ENCODE data around the gene TMEM163. TPM values are rescaled to one million over a fixed set of nuclear protein-coding genes. Genes with fewer than 3 reads are reported as not detected.

The TMEM163 gene
- total and polyA plus RNA-seq, 4 donors: 13.7 to 77.7 (median 53.6) TPM

- 86% methylated on average over 1 of the region's 2 CpGs for WGBS (ENCODE audit: insufficient coverage)
- H3K9me3 ChIP-seq (ENCODE audit: control insufficient read depth, insufficient read depth, low read length): no peaks in the 10 kb centered on the region
- no peaks in the 10 kb centered on the region for H3K4me1 ChIP-seq (ENCODE audit: control insufficient read depth, insufficient read depth, low read length)
- no peak for DNase-seq (ENCODE audit: low read depth in 4 of 6, low spot score in 6 of 6)
- H3K27me3 ChIP-seq (ENCODE audit: control insufficient read depth, insufficient read depth, low read length): no peaks in the 10 kb centered on the region
- H3K27ac ChIP-seq (ENCODE audit: low read depth, low read length): no peak overlapping the region
- H3K4me3 ChIP-seq (ENCODE audit: low read depth, low read length): no peak overlapping the region
- H3K36me3 ChIP-seq (ENCODE audit: control insufficient read depth, insufficient read depth, low read length): peaks cover 10% of the 10 kb centered on the region
Observed at GRCh38 chr2:134468164-134468563, 250.6 kb downstream of the TMEM163 start.

GRCh38 chr2:134466141-134466540 is 252.7 kb downstream of the TMEM163 start:
- peak in 4 of 6 donors; percentile 42 to 90 (median 50) for DNase-seq (ENCODE audit: low read depth in 4 of 6, low spot score in 6 of 6)
- no peaks in the 10 kb centered on the region for H3K27me3 ChIP-seq (ENCODE audit: control insufficient read depth, insufficient read depth, low read length)
- peaks cover 10% of the 10 kb centered on the region for H3K36me3 ChIP-seq (ENCODE audit: control insufficient read depth, insufficient read depth, low read length)
- WGBS (ENCODE audit: insufficient coverage): 70% methylated on average over 2 of the region's 3 CpGs
- peaks cover 10% of the 10 kb centered on the region for H3K4me1 ChIP-seq (ENCODE audit: control insufficient read depth, insufficient read depth, low read length)
- no peaks in the 10 kb centered on the region for H3K9me3 ChIP-seq (ENCODE audit: control insufficient read depth, insufficient read depth, low read length)
- no peak overlapping the region for H3K27ac ChIP-seq (ENCODE audit: low read depth, low read length)
- no peak overlapping the region for H3K4me3 ChIP-seq (ENCODE audit: low read depth, low read length)

GRCh38 chr2:134465228-134466105 is 253.3 kb downstream of the TMEM163 start:
- no peak for DNase-seq (ENCODE audit: low read depth in 4 of 6, low spot score in 6 of 6)
- no peak overlapping the region for H3K27ac ChIP-seq (ENCODE audit: low read depth, low read length)
- H3K9me3 ChIP-seq (ENCODE audit: control insufficient read depth, insufficient read depth, low read length): no peaks in the 10 kb centered on the region
- H3K4me3 ChIP-seq (ENCODE audit: low read depth, low read length): no peak overlapping the region
- peaks cover 17% of the 10 kb centered on the region for H3K4me1 ChIP-seq (ENCODE audit: control insufficient read depth, insufficient read depth, low read length)
- 81% methylated on average over 4 of the region's 6 CpGs for WGBS (ENCODE audit: insufficient coverage)
- H3K36me3 ChIP-seq (ENCODE audit: control insufficient read depth, insufficient read depth, low read length): peaks cover 10% of the 10 kb centered on the region
- no peaks in the 10 kb centered on the region for H3K27me3 ChIP-seq (ENCODE audit: control insufficient read depth, insufficient read depth, low read length)

GRCh38 chr2:134463699-134464022 is 255.1 kb downstream of the TMEM163 start:
- WGBS (ENCODE audit: insufficient coverage): 90% methylated on average over 7 of the region's 7 CpGs
- no peak for DNase-seq (ENCODE audit: low read depth in 4 of 6, low spot score in 6 of 6)

DNA sequence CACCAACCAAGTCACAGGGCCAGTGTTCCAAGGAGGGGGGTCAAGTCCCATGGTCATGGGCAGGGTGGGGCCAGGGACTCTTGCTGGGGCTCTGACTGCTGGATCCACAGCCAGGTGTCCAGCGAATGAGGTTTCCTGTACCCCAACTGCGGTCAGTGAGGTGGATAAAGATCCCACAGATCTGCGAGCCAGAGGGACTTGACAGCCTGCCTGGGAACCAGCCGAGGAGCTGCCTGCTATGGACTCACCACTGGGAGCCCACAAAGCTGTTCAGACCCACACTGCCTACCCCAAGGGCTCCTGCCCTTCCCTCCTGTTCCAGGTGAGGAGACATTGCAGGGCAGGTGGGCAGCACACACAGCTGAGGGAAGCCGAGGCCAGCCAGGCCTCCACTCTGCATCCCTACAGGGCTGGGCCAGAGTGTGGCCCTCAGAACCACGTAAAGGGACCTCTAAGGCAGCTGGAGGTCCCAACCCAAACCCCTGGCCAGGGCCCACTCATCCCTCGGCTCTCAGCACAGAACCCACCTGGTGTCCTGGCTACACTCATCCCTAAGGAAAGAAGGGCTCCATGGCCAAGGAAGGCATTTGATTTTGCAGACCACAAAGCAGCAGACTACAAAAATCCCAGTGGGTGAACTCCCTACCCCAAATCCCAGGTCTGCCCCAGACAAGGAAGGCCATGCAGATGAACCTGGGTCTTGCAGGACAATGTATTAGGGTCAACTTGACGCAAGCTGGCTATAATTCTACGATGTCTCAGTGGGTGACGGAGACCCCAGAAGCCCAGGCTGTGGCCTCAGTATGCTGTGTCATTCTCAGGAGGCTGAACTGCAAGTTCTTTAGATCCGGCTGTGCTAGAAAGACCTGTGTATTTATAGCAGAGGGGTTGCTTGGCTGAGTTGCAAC is 255.8 kb downstream of the TMEM163 start:
- Histone ChIP-seq H3K9me3 (ENCODE audit: control insufficient read depth, insufficient read depth, low read length) (no peaks in the 10 kb centered on the region), H3K36me3 (ENCODE audit: control insufficient read depth, insufficient read depth, low read length) (peaks cover 6% of the 10 kb centered on the region), H3K27ac (ENCODE audit: low read depth, low read length) (no peak overlapping the region), H3K4me3 (ENCODE audit: low read depth, low read length) (no peak overlapping the region), H3K27me3 (ENCODE audit: control insufficient read depth, insufficient read depth, low read length) (no peaks in the 10 kb centered on the region), H3K4me1 (ENCODE audit: control insufficient read depth, insufficient read depth, low read length) (peaks cover 22% of the 10 kb centered on the region)
- no peak for DNase-seq (ENCODE audit: low read depth in 4 of 6, low spot score in 6 of 6)
- 93% methylated on average over 11 of the region's 11 CpGs for WGBS (ENCODE audit: insufficient coverage)

More at GRCh38 chr2:134463699-134464022, 255.1 kb downstream of the TMEM163 start:
- H3K9me3 ChIP-seq (ENCODE audit: control insufficient read depth, insufficient read depth, low read length): no peaks in the 10 kb centered on the region
- no peak overlapping the region for H3K27ac ChIP-seq (ENCODE audit: low read depth, low read length)
- no peak overlapping the region for H3K4me3 ChIP-seq (ENCODE audit: low read depth, low read length)
- peaks cover 7% of the 10 kb centered on the region for H3K36me3 ChIP-seq (ENCODE audit: control insufficient read depth, insufficient read depth, low read length)
- H3K27me3 ChIP-seq (ENCODE audit: control insufficient read depth, insufficient read depth, low read length): no peaks in the 10 kb centered on the region
- H3K4me1 ChIP-seq (ENCODE audit: control insufficient read depth, insufficient read depth, low read length): peaks cover 22% of the 10 kb centered on the region

- H3K9me3 ChIP-seq (ENCODE audit: control insufficient read depth, insufficient read depth, low read length): no peaks in the 10 kb centered on the region
- 94% methylated on average over 3 of the region's 6 CpGs for WGBS (ENCODE audit: insufficient coverage)
- peaks cover 22% of the 10 kb centered on the region for H3K4me1 ChIP-seq (ENCODE audit: control insufficient read depth, insufficient read depth, low read length)
- H3K36me3 ChIP-seq (ENCODE audit: control insufficient read depth, insufficient read depth, low read length): peaks cover 9% of the 10 kb centered on the region
- no peak for DNase-seq (ENCODE audit: low read depth in 4 of 6, low spot score in 6 of 6)
- H3K4me3 ChIP-seq (ENCODE audit: low read depth, low read length): no peak overlapping the region
- H3K27ac ChIP-seq (ENCODE audit: low read depth, low read length): no peak overlapping the region
- no peaks in the 10 kb centered on the region for H3K27me3 ChIP-seq (ENCODE audit: control insufficient read depth, insufficient read depth, low read length)
Observed at GRCh38 chr2:134462275-134462674, 256.5 kb downstream of the TMEM163 start.

- Histone ChIP-seq H3K4me1 (ENCODE audit: control insufficient read depth, insufficient read depth, low read length) (peaks cover 22% of the 10 kb centered on the region), H3K4me3 (ENCODE audit: low read depth, low read length) (no peak overlapping the region), H3K27ac (ENCODE audit: low read depth, low read length) (no peak overlapping the region), H3K36me3 (ENCODE audit: control insufficient read depth, insufficient read depth, low read length) (peaks cover 10% of the 10 kb centered on the region), H3K9me3 (ENCODE audit: control insufficient read depth, insufficient read depth, low read length) (no peaks in the 10 kb centered on the region), H3K27me3 (ENCODE audit: control insufficient read depth, insufficient read depth, low read length) (no peaks in the 10 kb centered on the region)
- no peak for DNase-seq (ENCODE audit: low read depth in 4 of 6, low spot score in 6 of 6)
- WGBS (ENCODE audit: insufficient coverage): 45% methylated on average over 6 of the region's 6 CpGs
Observed at GRCh38 chr2:134461511-134461910, 257.3 kb downstream of the TMEM163 start.

- WGBS (ENCODE audit: insufficient coverage): 25% methylated on average over 8 of the region's 8 CpGs
- no peak overlapping the region for H3K4me3 ChIP-seq (ENCODE audit: low read depth, low read length)
- H3K36me3 ChIP-seq (ENCODE audit: control insufficient read depth, insufficient read depth, low read length): peaks cover 10% of the 10 kb centered on the region
- H3K4me1 ChIP-seq (ENCODE audit: control insufficient read depth, insufficient read depth, low read length): peaks cover 22% of the 10 kb centered on the region
- peak; percentile 46 to 94 (median 58) for DNase-seq (ENCODE audit: low read depth in 4 of 6, low spot score in 6 of 6)
- no peak overlapping the region for H3K27ac ChIP-seq (ENCODE audit: low read depth, low read length)
- no peaks in the 10 kb centered on the region for H3K27me3 ChIP-seq (ENCODE audit: control insufficient read depth, insufficient read depth, low read length)
- H3K9me3 ChIP-seq (ENCODE audit: control insufficient read depth, insufficient read depth, low read length): no peaks in the 10 kb centered on the region
Observed at GRCh38 chr2:134460583-134460998, 258.2 kb downstream of the TMEM163 start.

DNA sequence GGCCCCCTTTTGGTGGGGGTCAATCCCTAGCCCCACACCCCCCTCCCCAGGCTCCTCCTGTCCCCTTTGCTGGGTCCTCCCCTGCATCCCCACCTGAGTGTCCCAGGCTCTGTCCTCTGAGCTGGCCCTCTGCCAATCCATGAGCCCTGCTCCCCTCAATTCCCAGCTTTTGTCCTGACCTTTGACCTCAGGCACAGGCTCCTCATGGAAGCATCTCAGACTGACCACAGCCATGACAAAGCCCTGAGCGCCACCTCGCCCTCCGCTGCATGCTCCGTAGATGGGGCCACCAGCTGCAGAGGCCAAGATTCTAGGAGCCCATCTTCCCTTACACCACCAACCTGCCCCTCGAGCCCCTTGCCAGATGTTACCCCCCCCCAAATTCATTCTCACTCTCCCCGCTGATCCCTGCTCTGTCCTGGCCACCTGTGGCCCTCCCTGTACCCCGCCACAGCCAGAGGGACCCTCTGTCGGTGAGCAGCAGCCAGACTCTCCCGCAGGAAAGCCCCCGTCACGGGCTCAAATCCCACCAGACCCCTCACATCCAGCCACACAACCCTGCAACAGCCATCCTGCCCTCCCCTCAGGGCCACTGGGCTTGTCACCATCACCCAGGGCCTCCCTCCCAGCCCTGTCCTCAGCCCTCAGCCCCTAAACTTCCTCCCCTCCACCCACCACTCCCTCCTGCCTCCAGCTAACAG is 258.9 kb downstream of the TMEM163 start:
- no peak overlapping the region for H3K27ac ChIP-seq (ENCODE audit: low read depth, low read length)
- WGBS (ENCODE audit: insufficient coverage): 94% methylated on average over 10 of the region's 11 CpGs
- no peak for DNase-seq (ENCODE audit: low read depth in 4 of 6, low spot score in 6 of 6)
- no peaks in the 10 kb centered on the region for H3K27me3 ChIP-seq (ENCODE audit: control insufficient read depth, insufficient read depth, low read length)
- H3K9me3 ChIP-seq (ENCODE audit: control insufficient read depth, insufficient read depth, low read length): no peaks in the 10 kb centered on the region
- peaks cover 13% of the 10 kb centered on the region for H3K36me3 ChIP-seq (ENCODE audit: control insufficient read depth, insufficient read depth, low read length)
- no peak overlapping the region for H3K4me3 ChIP-seq (ENCODE audit: low read depth, low read length)
- peaks cover 22% of the 10 kb centered on the region for H3K4me1 ChIP-seq (ENCODE audit: control insufficient read depth, insufficient read depth, low read length)
